ENCODE measurements around the gene AGBL4. TPM values are rescaled to one million over a fixed set of nuclear protein-coding genes. Genes with fewer than 3 reads are reported as not detected.

The AGBL4 gene
- total and polyA plus RNA-seq, 2 of the 4 experiments (the other 2 are of a cell fraction), result not detected

DNA sequence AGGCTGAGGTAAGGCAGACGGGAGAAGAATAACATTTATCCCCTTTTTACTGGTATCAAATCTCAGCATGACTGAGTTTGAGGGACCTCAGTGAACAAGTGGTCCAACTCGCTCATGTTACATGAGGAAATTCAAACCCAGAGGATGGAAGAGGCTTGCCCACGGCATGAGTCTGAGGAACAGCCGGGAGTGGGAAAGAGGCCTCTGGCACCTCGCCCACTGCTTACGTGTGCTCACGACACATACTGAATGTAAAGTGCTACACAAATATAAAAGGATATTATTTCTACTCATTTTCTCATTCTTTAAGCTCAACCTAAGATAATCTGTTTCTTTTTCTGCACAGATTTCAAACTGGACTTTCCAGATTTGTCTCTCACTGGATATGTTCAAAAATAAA is 1261.8 kb downstream of the AGBL4 start:
- intact Hi-C loops (cut with micrococcal nuclease) (no loop called here), in situ Hi-C loops (cut with MboI; ENCODE audit: low sequenced_read_pairs) (no loop called here), dilution Hi-C loops (cut with HindIII; ENCODE audit: low sequenced_read_pairs, unreplicated experiment) (no loop called here)
- Histone ChIP-seq H3K23ac (ENCODE audit: low read depth, low read length) (no peak overlapping the region), H3K4me1 (ENCODE audit: control insufficient read depth, insufficient read depth, low read length) (peaks cover 2% of the 10 kb centered on the region; the same call in 1 of the 2 replicates), H2BK120ac (ENCODE audit: low read depth, low read length) (no peak overlapping the region), H3K4me3 (ENCODE audit: insufficient read depth, low read depth, low read length) (no peak overlapping the region), H3K9me3 (ENCODE audit: control insufficient read depth, insufficient read depth, low read length) (no peaks in the 10 kb centered on the region), H3K36me3 (ENCODE audit: control insufficient read depth, insufficient read depth, low read length) (peaks cover 2% of the 10 kb centered on the region; the same call in 1 of the 2 replicates), H3K4me2 (ENCODE audit: low read depth, low read length) (no peak overlapping the region; the same call in 1 of the 2 replicates), H3K9ac (ENCODE audit: low read depth, low read length) (no peak overlapping the region), H3K79me1 (ENCODE audit: low read depth in 1 of 2, low read length in 2 of 2) (no peaks in the 10 kb centered on the region), H2BK5ac (ENCODE audit: low read depth, low read length, poor library complexity, severe bottlenecking) (no peak overlapping the region), H2AK9ac (replicated peaks; ENCODE audit: low read depth, low read length, poor library complexity) (no peak overlapping the region), H3K27me3 (ENCODE audit: control insufficient read depth, insufficient read depth, low read length) (no peaks in the 10 kb centered on the region), H3K4ac (ENCODE audit: low read depth, low read length) (no peak overlapping the region), H4K91ac (ENCODE audit: insufficient read depth, low read depth, low read length) (no peak overlapping the region), H2BK15ac (ENCODE audit: low read depth, low read length) (no peak overlapping the region), H4K8ac (ENCODE audit: low read depth in 2 of 2, low read length in 2 of 2) (no peak overlapping the region), H2BK20ac (ENCODE audit: low read depth, low read length) (no peak overlapping the region), H3K27ac (ENCODE audit: insufficient read depth, low read length) (no peak overlapping the region; the same call in 1 of the 2 replicates), H4K20me1 (ENCODE audit: insufficient read depth, low read length) (no peaks in the 10 kb centered on the region), H2AK5ac (ENCODE audit: low read depth, low read length) (no peak overlapping the region), H4K5ac (ENCODE audit: low read depth, low read length) (no peak overlapping the region), H3K14ac (replicated peaks; ENCODE audit: low read depth, low read length) (no peak overlapping the region), H3K56ac (ENCODE audit: extremely low read depth, insufficient read depth, low read length) (no peak overlapping the region), H2AFZ (replicated peaks; ENCODE audit: low read length, poor library complexity) (no peak overlapping the region), H3K9me1 (ENCODE audit: insufficient read depth, low read length) (no peaks in the 10 kb centered on the region), H3K18ac (ENCODE audit: low read depth, low read length) (no peak overlapping the region)
- no TSS peak for BruUV-seq (replicated peaks)
- ATAC-seq (ENCODE audit: low read depth) (no peak), DNase-seq (peak; percentile 10)
- ChIA-PET POLR2A (ENCODE audit: unreplicated experiment) (no interaction called here), CTCF (no interaction called here)
- TF ChIP-seq FOS (IDR thresholded peaks at IDR 0.05; ENCODE audit: low read depth, low read length), result no peak
- no peak for TF ChIP-seq RAD21 (IDR thresholded peaks at IDR 0.05; ENCODE audit: low read length)
- TF ChIP-seq MXI1 (IDR thresholded peaks at IDR 0.05; ENCODE audit: borderline replicate concordance, low read depth, low read length), result no peak
- TF ChIP-seq RFX5 (IDR thresholded peaks at IDR 0.05; ENCODE audit: low read depth, low read length), result no peak
- no peak for TF ChIP-seq MAZ (IDR thresholded peaks at IDR 0.05; ENCODE audit: borderline replicate concordance, low read depth, low read length)
- TF ChIP-seq, protein P1, sequence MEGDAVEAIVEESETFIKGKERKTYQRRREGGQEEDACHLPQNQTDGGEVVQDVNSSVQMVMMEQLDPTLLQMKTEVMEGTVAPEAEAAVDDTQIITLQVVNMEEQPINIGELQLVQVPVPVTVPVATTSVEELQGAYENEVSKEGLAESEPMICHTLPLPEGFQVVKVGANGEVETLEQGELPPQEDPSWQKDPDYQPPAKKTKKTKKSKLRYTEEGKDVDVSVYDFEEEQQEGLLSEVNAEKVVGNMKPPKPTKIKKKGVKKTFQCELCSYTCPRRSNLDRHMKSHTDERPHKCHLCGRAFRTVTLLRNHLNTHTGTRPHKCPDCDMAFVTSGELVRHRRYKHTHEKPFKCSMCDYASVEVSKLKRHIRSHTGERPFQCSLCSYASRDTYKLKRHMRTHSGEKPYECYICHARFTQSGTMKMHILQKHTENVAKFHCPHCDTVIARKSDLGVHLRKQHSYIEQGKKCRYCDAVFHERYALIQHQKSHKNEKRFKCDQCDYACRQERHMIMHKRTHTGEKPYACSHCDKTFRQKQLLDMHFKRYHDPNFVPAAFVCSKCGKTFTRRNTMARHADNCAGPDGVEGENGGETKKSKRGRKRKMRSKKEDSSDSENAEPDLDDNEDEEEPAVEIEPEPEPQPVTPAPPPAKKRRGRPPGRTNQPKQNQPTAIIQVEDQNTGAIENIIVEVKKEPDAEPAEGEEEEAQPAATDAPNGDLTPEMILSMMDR (conservative IDR thresholded peaks at IDR 0.05; ENCODE audit: low read depth, low read length), result no peak
- TF ChIP-seq POLR2A (IDR thresholded peaks at IDR 0.05; ENCODE audit: low read depth, low read length), result no peak
- no peak for TF ChIP-seq CHD1 (IDR thresholded peaks at IDR 0.05; ENCODE audit: low read depth, low read length)
- TF ChIP-seq BHLHE40 (IDR thresholded peaks at IDR 0.05; ENCODE audit: low read depth, low read length), result no peak
- WGBS, 2 experiments (ENCODE audit: extremely low coverage in 2 of 2, insufficient read length in 1 of 2), result no CpG with 5 or more reads among the region's 7 CpGs
